Cortex of kidney (tissue), 1 donor: ENCODE data around the gene NSMCE3.
"Not testable (repeated sequence)": the region's sequence is repeated elsewhere in the genome, so short reads cannot be mapped to it uniquely, and the experiment has no call there.

ENCODE experiments used
- DNase-seq: peaks from one replicate; lab custom pipeline; 2025; lab: John Stamatoyannopoulos, UW

The NSMCE3 gene

DNA sequence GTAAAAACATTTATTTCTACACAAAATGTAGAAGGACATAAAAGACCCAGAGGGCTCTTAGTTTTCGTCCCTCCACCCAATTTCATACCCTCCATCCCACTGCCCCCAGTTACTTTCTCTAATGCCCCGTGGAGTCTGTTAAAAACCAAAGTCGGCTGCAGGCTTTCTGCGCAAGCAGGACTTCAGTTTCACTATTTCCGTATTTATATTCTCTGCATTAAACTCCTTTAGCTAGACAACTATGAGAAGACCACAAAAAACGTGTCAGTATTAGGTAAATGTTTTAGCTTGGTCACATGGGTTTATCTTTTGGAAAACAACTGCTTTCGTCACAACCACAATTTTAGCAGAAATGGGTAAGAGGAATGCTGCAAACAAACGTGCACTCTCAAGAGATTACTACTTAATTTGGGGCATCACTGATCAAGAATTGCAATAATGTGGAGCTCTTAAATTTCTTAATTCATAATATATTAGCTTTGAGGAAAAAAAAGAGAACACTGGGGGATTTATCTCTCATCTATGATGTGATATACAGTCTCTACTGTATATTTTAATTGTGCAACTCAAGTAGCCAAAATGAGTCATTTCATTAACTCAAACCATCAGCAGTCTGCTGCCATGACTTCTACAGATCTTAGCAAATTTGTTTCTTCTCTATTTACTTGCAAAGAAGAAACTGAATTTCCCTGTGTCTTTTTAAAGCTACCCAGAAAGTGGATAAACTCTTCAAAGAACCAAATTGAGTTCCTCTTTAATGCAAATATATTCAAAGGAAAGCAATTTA lies 740 bp upstream of the NSMCE3 start:
- no peak for DNase-seq

GRCh38 chr15:29268706-29269484 lies 727 bp downstream of the NSMCE3 start:
- DNase-seq: no peak

GRCh38 chr15:29266052-29266582 lies 3.5 kb downstream of the NSMCE3 start:
- DNase-seq: no peak

GRCh38 chr15:29263289-29263688 lies 6.3 kb downstream of the NSMCE3 start:
- DNase-seq: no peak

GRCh38 chr15:29262738-29263137 lies 6.9 kb downstream of the NSMCE3 start:
- DNase-seq: no peak

GRCh38 chr15:29260896-29261295 lies 8.7 kb downstream of the NSMCE3 start:
- no peak for DNase-seq

DNA sequence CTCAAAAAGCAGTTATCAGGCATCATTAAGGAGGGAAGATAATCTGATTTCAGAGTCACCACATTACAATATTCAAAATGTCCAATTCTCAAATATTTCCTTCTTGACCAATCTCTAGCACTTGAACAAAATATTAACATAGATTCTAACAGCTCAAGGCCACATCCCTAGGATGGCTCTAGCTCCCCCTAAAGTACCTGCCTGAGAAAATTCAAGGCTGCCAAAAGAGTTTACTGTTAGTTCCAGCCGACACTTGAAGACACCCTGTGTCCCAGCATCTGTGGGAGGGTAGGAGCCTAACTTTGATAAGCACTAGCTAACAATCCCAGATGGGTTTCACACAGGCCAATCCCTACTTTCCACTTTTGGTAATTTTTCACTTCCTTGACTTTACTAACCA lies 10.4 kb downstream of the NSMCE3 start:
- DNase-seq: no peak

GRCh38 chr15:29252234-29252633 lies 17.4 kb downstream of the NSMCE3 start:
- DNase-seq: no peak

GRCh38 chr15:29244544-29244943 lies 25.1 kb downstream of the NSMCE3 start:
- no peak for DNase-seq

- DNase-seq: no peak
These were observed 25.5 kb downstream of the NSMCE3 start for GRCh38 chr15:29244123-29244522.

DNA sequence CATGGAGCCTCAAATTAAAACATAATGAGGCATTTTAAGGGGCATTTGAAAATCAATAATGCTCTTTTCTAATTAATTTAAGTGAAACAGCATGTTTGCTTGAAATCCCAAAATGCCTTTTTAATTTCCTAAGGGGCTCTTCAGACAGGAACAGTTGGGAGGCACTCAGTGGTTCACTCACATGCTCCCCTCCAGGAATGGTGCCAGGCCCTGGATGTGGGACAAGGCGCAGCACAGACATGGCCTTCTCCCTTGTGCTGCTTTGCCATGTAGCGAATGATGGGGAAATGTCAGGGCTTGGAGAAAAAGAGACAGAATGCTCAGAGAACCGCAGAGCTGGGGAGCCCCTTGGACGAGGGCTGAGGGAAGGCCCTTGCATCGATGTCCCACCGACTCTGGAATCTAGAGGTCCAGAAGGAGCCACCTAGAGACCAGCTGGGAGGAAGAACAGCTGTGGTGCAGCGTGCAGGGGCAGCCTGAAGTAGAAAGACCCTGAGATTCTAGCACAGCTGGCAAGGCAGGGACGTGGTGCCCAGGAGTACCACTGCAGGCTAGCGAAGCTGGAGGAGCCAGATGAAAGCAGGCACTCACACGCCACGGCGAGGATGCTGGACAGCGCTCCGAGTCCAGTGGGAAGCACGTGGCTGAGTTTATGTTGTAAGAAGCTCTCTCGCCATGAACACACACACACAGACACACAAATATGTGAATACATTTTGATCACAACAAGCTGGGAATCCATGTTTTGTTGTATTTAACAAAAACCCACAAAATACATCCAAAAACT lies 27.0 kb downstream of the NSMCE3 start:
- DNase-seq: no peak

- DNase-seq: no peak
These were observed 28.4 kb downstream of the NSMCE3 start for GRCh38 chr15:29241207-29241606.

DNA sequence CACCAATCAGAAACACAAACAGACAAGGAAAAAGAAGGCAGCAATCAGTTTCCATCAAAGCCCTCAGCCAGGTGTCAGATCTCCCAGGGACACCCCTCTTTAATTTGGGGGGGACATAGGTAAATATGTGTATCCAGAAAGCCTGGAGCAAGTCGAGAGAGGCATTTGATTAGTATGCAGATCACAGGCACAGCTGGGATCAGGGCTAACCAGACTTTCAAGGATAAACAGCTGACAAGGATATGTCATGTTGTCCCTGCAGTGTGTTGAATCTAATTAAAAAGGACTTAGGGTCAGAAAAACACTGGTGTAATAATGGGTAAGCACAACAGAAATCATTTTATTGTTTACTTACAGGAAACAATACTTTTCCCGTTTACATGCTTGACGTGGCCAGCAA lies 30.2 kb downstream of the NSMCE3 start:
- DNase-seq: no peak

GRCh38 chr15:29233566-29233965 lies 36.1 kb downstream of the NSMCE3 start:
- no peak for DNase-seq

DNA sequence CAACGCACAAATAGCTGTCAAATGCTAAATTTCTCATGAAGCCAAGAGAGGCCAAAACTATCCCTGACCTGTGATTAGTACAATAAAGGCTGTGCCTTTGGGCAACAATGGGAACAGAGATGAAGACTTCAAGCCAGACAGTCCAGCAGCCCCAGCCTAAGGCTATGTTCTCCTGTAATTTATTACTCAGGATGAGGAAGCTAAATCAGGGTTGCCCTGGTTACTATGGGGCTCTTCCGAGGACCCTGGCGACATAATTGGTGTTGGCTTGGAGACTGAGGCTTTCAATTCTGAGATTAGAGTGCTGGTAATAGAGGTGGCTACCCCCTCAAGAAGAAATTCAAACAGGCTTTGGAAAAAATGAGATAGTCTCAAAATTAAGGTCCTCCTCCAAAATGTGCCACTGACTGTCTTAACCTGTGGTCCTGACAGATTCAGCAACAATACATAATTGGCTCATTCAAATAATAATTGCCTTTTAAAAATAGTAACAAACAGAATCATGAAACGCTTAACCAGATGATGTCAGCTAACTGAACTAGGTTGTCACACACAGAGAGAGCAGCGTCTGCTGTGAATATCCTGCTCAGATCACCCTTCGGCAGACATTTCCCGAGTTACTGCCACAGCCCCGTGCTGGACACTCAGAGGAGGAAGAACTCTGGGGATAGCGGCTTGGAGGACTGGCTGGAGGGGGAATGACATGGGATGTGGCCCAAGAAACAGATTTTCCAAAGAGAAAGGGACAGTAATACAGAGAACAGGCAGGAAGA lies 43.0 kb downstream of the NSMCE3 start:
- DNase-seq: no peak

- no peak for DNase-seq
These were observed 43.9 kb downstream of the NSMCE3 start for GRCh38 chr15:29225534-29226234.

- not testable (repeated sequence) for DNase-seq
These were observed 44.6 kb downstream of the NSMCE3 start for GRCh38 chr15:29224987-29225363.

- not testable (repeated sequence) for DNase-seq
These were observed 45.2 kb downstream of the NSMCE3 start for GRCh38 chr15:29224235-29224986.

GRCh38 chr15:29223640-29224039 lies 46.0 kb downstream of the NSMCE3 start:
- DNase-seq: no peak
